ENCODE results near the gene SYT7.

DNA sequence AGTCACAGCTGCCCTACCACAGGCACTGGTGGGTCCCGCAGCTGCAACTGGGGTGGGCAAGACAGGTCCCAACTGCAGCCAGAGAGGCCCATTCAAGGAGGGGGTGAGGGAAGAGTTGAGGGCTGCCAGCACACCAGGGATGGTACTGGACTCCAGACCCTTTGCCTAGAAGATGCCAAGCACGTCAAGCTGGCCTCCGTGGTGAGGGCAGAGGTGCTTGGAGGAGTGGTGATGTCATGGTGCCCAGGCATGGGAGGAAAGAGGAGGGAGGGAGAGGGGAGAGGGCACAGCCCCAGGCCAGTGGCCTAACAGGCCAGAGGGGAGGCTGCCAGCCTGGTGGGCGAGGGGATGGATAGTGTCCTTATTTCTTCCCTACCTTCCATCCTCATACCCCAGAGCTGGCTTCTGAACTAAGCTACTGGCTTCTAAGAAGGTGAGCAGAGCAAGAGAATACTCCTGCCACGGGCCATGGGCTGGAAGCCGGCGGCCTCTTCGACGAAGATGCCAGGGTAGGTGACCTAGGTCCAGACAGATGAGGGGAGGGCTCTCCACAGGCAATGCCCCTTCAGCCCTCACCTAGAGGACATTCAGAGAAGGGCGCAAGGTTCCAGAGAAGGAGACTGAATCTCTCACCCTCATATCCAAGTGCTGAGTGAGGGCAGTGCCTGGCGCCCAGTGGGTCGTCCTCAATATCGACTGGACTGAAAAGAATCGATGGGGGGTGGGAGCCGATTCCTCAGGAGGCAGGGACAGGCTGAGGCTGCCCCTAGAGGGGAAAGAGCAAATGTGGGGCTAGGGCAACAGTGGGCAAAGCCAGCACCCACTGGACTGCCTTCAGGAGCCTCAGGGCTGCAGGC lies 1.8 kb downstream of the SYT7 start:
- TF ChIP-seq, protein P1, sequence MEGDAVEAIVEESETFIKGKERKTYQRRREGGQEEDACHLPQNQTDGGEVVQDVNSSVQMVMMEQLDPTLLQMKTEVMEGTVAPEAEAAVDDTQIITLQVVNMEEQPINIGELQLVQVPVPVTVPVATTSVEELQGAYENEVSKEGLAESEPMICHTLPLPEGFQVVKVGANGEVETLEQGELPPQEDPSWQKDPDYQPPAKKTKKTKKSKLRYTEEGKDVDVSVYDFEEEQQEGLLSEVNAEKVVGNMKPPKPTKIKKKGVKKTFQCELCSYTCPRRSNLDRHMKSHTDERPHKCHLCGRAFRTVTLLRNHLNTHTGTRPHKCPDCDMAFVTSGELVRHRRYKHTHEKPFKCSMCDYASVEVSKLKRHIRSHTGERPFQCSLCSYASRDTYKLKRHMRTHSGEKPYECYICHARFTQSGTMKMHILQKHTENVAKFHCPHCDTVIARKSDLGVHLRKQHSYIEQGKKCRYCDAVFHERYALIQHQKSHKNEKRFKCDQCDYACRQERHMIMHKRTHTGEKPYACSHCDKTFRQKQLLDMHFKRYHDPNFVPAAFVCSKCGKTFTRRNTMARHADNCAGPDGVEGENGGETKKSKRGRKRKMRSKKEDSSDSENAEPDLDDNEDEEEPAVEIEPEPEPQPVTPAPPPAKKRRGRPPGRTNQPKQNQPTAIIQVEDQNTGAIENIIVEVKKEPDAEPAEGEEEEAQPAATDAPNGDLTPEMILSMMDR (IDR thresholded peaks at IDR 0.05; ENCODE audit: low read depth, low read length, missing input control): no peak
- TF ChIP-seq SP1 (IDR thresholded peaks at IDR 0.05): no peak

Data from liver (tissue), 3 donors.